Spleen (tissue), 13 donors: ENCODE measurements around the gene MYO5B. TPM values are rescaled to one million over a fixed set of nuclear protein-coding genes. Genes with fewer than 3 reads are reported as not detected.
A peak's percentile ranks its signal among the peaks of the same experiment; 100 is the strongest.
"Not testable (repeated sequence)": the region's sequence is repeated elsewhere in the genome, so short reads cannot be mapped to it uniquely, and the experiment has no call there.

Experiments
- DNase-seq: peaks from one replicate; pipeline ENCODE4 v3.0.0-alpha.2; 2020
- H3K27ac ChIP-seq, 8 donors: fragments of 200-600 bp; sonication (generic) in 7 of 8; 1 replicate in 4 of 8; 2 replicates in 4 of 8; pipeline versions ENCODE4 v1.5.0 to v1.8.0; 2016 to 2021; ENCODE audit warnings: inconsistent platforms in 4 of 8, mild to moderate bottlenecking in 4 of 8, moderate library complexity in 1 of 8
- H3K27me3 ChIP-seq, 7 donors: fragments of 200-600 bp; sonication (generic) in 6 of 7; replicated peaks in 1 of 7; 1 replicate in 4 of 7; 2 replicates in 3 of 7; pipeline versions ENCODE4 v1.5.0 to v1.8.0; 2016 to 2021; ENCODE audit warnings: inconsistent platforms in 3 of 7, mild to moderate bottlenecking in 1 of 7
- H3K36me3 ChIP-seq, 6 donors: fragments of 200-600 bp; sonication (generic) in 5 of 6; 1 replicate in 4 of 6; 2 replicates in 2 of 6; pipeline versions ENCODE4 v1.5.0 to v1.8.0; 2016 to 2021; ENCODE audit warnings: inconsistent platforms in 2 of 6
- H3K4me1 ChIP-seq, 6 donors: fragments of 200-600 bp; sonication (generic) in 5 of 6; 1 replicate in 3 of 6; 2 replicates in 3 of 6; pipeline versions ENCODE4 v1.5.0 to v1.8.0; 2016 to 2021; ENCODE audit warnings: inconsistent platforms in 3 of 6
- H3K4me3 ChIP-seq, 8 donors: fragments of 200-600 bp; sonication (generic) in 7 of 8; 1 replicate in 4 of 8; 2 replicates in 4 of 8; pipeline versions ENCODE4 v1.5.0 to v1.8.0; 2016 to 2021; ENCODE audit warnings: inconsistent platforms in 4 of 8, mild to moderate bottlenecking in 4 of 8, moderate library complexity in 2 of 8
- H3K9me3 ChIP-seq, 8 donors: fragments of 200-600 bp; sonication (generic) in 7 of 8; 1 replicate in 4 of 8; 2 replicates in 4 of 8; pipeline versions ENCODE4 v1.5.0 to v1.8.0; 2016 to 2021; ENCODE audit warnings: inconsistent platforms in 4 of 8
- POLR2A ChIP-seq, 3 donors: fragments of 450-650 bp; IDR thresholded peaks; one replicate each; pipeline ENCODE4 v1.5.1; 2017; ENCODE audit warnings: antibody characterized with exemption in 3 of 3, mild to moderate bottlenecking in 1 of 3
- POLR2AphosphoS5 ChIP-seq, 3 donors: sonication (generic); formaldehyde crosslinking; IDR thresholded peaks; one replicate each; pipeline ENCODE4 v1.5.1; 2017; ENCODE audit warnings: antibody characterized with exemption in 3 of 3
- WGBS, 5 donors: extraction: QIAGEN DNeasy Blood & Tissue Kit in 3 of 5; methylation state at CpG; one replicate each; pipeline versions ENCODE4 v1.1.5 to v1.1.7; 2013 to 2018; 5-methylcytosine and 5-hydroxymethylcytosine counted together
- intact Hi-C: fragments of 100-400 bp; cut with DNase I; formaldehyde crosslinking; loops from one replicate; pipeline ENCODE4 v1.15.0; 2023; ENCODE audit warnings: low total_unique reads
- long read RNA-seq, 2 donors: transcript quantifications; one replicate each; lab custom pipeline, GENCODE V29; 2026
- polyA plus RNA-seq, 3 donors: library from polyadenylated mRNA; stranded (reverse); fragments of 200-250 nt; gene quantifications; one replicate each; pipeline ENCODE4 v1.2.1, GENCODE V29; 2013
- total RNA-seq, 7 donors: library from RNA; depleted of rRNA in 3 of 7; stranded (reverse); fragments of >200 nt in 3 of 7; fragmentation: NEBNext Ultra II Directional in 4 of 7; extraction: Animal tissue kit (Norgen Biotek cat#: 25700) in 4 of 7; gene quantifications; one replicate each; pipeline versions ENCODE4 v1.1.0 to v1.2.1, GENCODE V29; 2016 to 2021
- TF ChIP-seq, protein P1 (sequence below), 11 experiments: fragments of 200-600 bp in 7 of 11; fragments of 450-650 bp in 4 of 11; sonication (generic) in 4 of 11; IDR thresholded peaks in 8 of 11; conservative IDR thresholded peaks in 3 of 11; 1 replicate in 7 of 11; 2 replicates in 4 of 11; pipeline versions ENCODE4 v1.4.0 to v1.8.0; 2016 to 2021; ENCODE audit warnings: antibody characterized with exemption in 11 of 11, inconsistent platforms in 4 of 11, mild to moderate bottlenecking in 1 of 11
- donor health status: healthy with polysubstance abuse.
- donor health status: DM: no; HTN: no; CAD: no; lungs with moderate emphysema.
- donor health status: DM: no; HTN: no; CAD: no.
- donor health status: Bipolar disorder and iron deficiency.
- donor health status: healthy.
- donor health status: DM: no; HTN: no; CAD: no.
- donor health status: DM: yes; HTN: yes; CAD: no.

The MYO5B gene
- 1 to 10 TPM in 5 of 7 donors, under 1 TPM in 2; 0.74 to 6.0 (median 3.3) TPM for total RNA-seq
- polyA plus RNA-seq, result 1 to 10 TPM; 1.4 to 1.7 (median 1.5) TPM
- long read RNA-seq, donor 1, result 0 reads
- long read RNA-seq, donor 2, result 0 reads

GRCh38 chr18:50194631-50195532 is at the start of gene MYO5B:
TSS of gene MYO5B (minus strand) at chr18:50195147. CDS start at chr18:50194793, 354 bp downstream.
- H3K4me3 ChIP-seq, result peak within 1 kb of the TSS; percentile 32 to 82 (median 51)
- DNase-seq, result peak; percentile 81
- H3K9me3 ChIP-seq, result no peaks in the 10 kb centered on the region
- TF ChIP-seq POLR2AphosphoS5 (IDR thresholded peaks at IDR 0.05) (no peak), POLR2A (IDR thresholded peaks at IDR 0.05) (no peak)
- TF ChIP-seq, protein P1, sequence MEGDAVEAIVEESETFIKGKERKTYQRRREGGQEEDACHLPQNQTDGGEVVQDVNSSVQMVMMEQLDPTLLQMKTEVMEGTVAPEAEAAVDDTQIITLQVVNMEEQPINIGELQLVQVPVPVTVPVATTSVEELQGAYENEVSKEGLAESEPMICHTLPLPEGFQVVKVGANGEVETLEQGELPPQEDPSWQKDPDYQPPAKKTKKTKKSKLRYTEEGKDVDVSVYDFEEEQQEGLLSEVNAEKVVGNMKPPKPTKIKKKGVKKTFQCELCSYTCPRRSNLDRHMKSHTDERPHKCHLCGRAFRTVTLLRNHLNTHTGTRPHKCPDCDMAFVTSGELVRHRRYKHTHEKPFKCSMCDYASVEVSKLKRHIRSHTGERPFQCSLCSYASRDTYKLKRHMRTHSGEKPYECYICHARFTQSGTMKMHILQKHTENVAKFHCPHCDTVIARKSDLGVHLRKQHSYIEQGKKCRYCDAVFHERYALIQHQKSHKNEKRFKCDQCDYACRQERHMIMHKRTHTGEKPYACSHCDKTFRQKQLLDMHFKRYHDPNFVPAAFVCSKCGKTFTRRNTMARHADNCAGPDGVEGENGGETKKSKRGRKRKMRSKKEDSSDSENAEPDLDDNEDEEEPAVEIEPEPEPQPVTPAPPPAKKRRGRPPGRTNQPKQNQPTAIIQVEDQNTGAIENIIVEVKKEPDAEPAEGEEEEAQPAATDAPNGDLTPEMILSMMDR (IDR thresholded peaks at IDR 0.05 in 8 of 11, conservative IDR thresholded peaks at IDR 0.05 in 3 of 11), result peak in 6 of 11 experiments; percentile 8 to 62 (median 44)
- peaks cover 0 to 27% (median 20%) of the 10 kb centered on the region in 6 donors for H3K4me1 ChIP-seq
- no peaks in the 10 kb centered on the region for H3K36me3 ChIP-seq
- intact Hi-C loops, result no loop called here
- peak within 1 kb of the TSS in 1 of 8 donors; percentile 46 for H3K27ac ChIP-seq
- 1 to 5% (median 1%) methylated on average over 44 to 115 of the region's 115 CpGs for WGBS, 5 donors
- H3K27me3 ChIP-seq, result peaks cover 0 to 94% (median 48%) of the 10 kb centered on the region in 7 donors

DNA sequence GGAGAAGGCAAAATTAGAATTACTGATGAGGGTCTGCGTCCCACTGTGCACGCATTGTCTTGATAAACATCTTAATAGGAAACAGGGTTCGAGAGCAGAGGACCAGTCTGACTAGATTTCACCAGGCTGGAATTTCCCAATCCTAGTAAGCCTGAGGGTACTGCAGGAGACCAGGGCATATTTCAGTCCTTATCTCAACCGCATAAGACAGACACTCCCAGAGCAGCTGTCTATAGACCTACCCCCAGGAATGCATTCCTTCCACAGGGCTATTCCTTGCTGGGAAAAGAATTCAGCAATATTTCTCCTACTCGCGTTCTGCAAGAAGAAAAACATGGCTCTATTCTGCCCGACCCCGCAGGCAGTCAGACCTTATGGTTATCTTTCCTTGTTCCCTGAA is 46.8 kb upstream of the MYO5B start:
- DNase-seq, H3K27ac ChIP-seq, H3K36me3 ChIP-seq, H3K4me1 ChIP-seq, H3K4me3 ChIP-seq, H3K27me3 ChIP-seq, intact Hi-C loops: not testable (repeated sequence)
- WGBS, 5 donors, result 71 to 95% (median 78%) methylated on average over 8 of the region's 8 CpGs
- H3K9me3 ChIP-seq, result peaks cover 0 to 28% (median 20%) of the 10 kb centered on the region in 8 donors

DNA sequence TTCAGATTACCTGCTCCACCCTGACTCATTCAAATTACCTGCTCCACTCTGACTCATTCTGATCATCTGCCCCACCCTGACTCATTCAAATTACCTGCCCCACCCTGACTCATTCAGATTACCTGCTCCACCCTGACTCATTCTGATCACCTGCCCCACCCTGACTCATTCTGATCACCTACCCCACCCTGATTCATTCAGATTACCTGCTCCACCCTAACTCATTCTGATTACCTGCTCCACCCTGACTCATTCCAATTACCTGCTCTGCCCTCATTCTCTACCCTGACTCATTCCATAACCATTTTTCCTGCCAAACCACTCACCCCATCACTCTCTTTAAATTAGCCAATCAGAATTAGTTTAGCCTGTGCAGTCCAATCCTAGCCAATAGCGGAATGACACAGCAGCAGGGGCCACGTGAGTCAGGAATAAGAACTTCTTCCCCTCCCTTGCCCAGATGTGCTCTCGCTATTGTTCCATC is 45.2 kb upstream of the MYO5B start:
- H3K4me3 ChIP-seq, result no peak overlapping the region
- H3K36me3 ChIP-seq, result no peaks in the 10 kb centered on the region
- intact Hi-C loops, result no loop called here
- no peak for TF ChIP-seq POLR2A (IDR thresholded peaks at IDR 0.05)
- TF ChIP-seq POLR2AphosphoS5 (IDR thresholded peaks at IDR 0.05), result no peak
- TF ChIP-seq, protein P1 (IDR thresholded peaks at IDR 0.05 in 8 of 11, conservative IDR thresholded peaks at IDR 0.05 in 3 of 11), result no peak
- no peak overlapping the region for H3K27ac ChIP-seq
- no peaks in the 10 kb centered on the region for H3K4me1 ChIP-seq
- no peak for DNase-seq
- peaks cover 0 to 28% (median 20%) of the 10 kb centered on the region in 8 donors for H3K9me3 ChIP-seq
- no peaks in the 10 kb centered on the region for H3K27me3 ChIP-seq
- WGBS, 5 donors, result 82 to 92% (median 91%) methylated on average over 3 of the region's 3 CpGs

DNA sequence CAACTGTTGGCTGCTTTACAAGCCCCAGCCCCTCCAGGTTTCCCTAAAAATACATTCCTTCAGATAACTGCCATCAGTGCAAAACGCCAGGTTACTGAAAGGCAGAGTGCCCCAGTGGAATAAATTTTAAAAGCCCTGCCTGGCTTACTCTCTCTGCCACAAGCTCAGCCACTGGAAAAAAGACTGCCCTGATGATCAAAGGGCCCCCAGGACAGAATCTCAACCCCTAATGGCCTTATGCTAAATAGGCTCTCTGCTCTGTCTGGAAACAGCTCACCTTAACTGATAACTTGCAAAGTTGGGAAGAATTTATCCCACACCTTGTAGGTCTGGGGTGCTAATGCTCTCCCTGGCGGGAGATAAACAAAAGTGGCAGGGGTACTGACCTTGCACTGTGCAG is 37.5 kb upstream of the MYO5B start:
- Histone ChIP-seq H3K27ac (no peak overlapping the region), H3K4me3 (no peak overlapping the region), H3K27me3 (no peaks in the 10 kb centered on the region), H3K4me1 (no peaks in the 10 kb centered on the region), H3K36me3 (no peaks in the 10 kb centered on the region), H3K9me3 (no peaks in the 10 kb centered on the region)
- intact Hi-C loops, result no loop called here
- 53 to 69% (median 66%) methylated on average over 2 of the region's 2 CpGs for WGBS, 5 donors
- TF ChIP-seq POLR2A (IDR thresholded peaks at IDR 0.05) (no peak), POLR2AphosphoS5 (IDR thresholded peaks at IDR 0.05) (no peak)
- TF ChIP-seq, protein P1 (IDR thresholded peaks at IDR 0.05 in 8 of 11, conservative IDR thresholded peaks at IDR 0.05 in 3 of 11), result no peak
- DNase-seq, result no peak
